K562 (cell line): ENCODE data around the gene LRIT1.

Source experiments
- CTCF ChIP-seq, 3 experiments: IDR thresholded peaks in 2 of 3; conservative IDR thresholded peaks in 1 of 3; 2 replicates each; pipeline ENCODE4 v1.5.1; 2011 to 2012; ENCODE audit warnings: low read length in 3 of 3, mild to moderate bottlenecking in 3 of 3, control low read depth in 2 of 3, improper control_type of control experiment in 1 of 3, inconsistent platforms in 1 of 3, low read depth in 1 of 3, mixed read lengths in 1 of 3, moderate library complexity in 1 of 3; ENCODE audit not compliant: insufficient read depth in 2 of 3
- YY1 ChIP-seq, 3 experiments: IDR thresholded peaks; 2 replicates each; pipeline ENCODE4 v1.6.1; 2011; ENCODE audit warnings: low read length in 2 of 3, mild to moderate bottlenecking in 2 of 3, moderate library complexity in 2 of 3, borderline replicate concordance in 1 of 3, control low read depth in 1 of 3, low read depth in 1 of 3; ENCODE audit not compliant: insufficient read depth in 3 of 3, insufficient replicate concordance in 2 of 3, control insufficient read depth in 1 of 3, insufficient read length in 1 of 3; ENCODE audit errors: extremely low read depth in 1 of 3

- TF ChIP-seq CTCF (IDR thresholded peaks at IDR 0.05 in 2 of 3, conservative IDR thresholded peaks at IDR 0.05 in 1 of 3; ENCODE audit: insufficient read depth in 2 of 3, low read depth in 1 of 3, low read length in 3 of 3) (no peak), YY1 (IDR thresholded peaks at IDR 0.05; ENCODE audit: borderline replicate concordance in 1 of 3, control insufficient read depth in 1 of 3, extremely low read depth in 1 of 3, insufficient read depth in 3 of 3, insufficient read length in 1 of 3, insufficient replicate concordance in 2 of 3, low read depth in 1 of 3, low read length in 2 of 3) (no peak)
Measured at GRCh38 chr10:84204610-84205009, 36.7 kb downstream of the LRIT1 start.
